Right hindlimb (tissue), 1 donor: Measurements from ENCODE around the gene GPRIN2.
A peak's percentile ranks its signal among the peaks of the same experiment; 100 is the strongest.
"Not testable (repeated sequence)": the region's sequence is repeated elsewhere in the genome, so short reads cannot be mapped to it uniquely, and the experiment has no call there.

Experiments
- DNase-seq: peaks from one replicate; pipeline ENCODE4 v3.0.0-alpha.2; 2018

GPRIN2 gene

DNA sequence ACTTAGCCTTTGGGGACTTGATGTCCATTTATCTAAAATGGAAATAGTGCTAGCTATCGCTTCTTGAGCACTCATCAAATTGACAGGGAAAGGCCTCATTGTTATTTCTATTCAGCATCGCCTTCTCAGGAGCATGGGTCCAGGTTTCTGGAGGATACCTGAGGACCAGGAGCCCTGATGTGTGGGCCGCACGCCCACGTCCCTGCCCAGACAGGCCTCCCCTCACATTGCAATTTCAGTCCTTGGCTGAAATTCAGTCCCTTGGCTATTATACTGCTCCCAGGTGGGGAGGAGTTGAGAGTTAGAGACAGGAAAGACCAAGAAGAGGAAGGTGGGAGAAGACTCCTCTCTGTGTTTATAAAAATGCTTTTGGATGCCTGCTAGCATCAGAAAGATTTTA is 38.9 kb downstream of the GPRIN2 start:
- DNase-seq, result no peak

DNA sequence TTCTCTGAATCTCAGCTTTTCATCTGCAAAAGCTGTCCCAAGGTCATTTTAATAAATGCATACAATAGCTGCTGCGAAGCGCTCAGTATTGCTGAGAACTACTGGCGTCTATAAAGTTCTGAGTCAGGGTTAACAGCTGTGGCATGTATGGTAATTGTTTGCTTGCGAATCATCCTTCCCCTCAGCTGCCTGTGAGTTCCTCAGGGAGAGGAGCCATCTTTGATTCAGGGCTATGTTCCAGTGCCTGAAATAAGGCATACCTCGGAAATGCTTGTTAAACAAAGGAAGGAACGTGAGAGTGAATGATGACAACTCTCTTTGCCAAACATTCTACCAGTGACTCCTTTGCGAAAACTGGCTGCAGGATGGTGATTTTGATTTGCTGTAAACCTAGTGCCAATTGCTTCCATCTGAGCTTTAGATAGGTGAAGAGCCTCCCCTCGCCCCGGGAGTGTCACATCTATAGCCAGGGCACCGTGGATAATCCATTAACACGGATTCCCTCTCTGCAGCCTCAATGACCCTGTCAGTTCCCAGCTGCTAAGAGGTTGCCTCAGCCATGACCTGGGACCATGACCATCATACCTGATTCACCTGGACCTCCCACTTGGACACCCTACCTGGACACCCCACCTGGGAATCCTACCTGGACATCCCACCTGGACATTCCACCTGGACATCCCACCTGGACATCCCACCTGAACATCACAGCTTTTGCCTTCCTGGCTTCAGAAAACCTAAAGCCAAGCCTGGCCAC is 39.6 kb downstream of the GPRIN2 start:
- peak; percentile 59 for DNase-seq

GRCh38 chr10:46515793-46516192 is 40.7 kb downstream of the GPRIN2 start:
- no peak for DNase-seq

DNA sequence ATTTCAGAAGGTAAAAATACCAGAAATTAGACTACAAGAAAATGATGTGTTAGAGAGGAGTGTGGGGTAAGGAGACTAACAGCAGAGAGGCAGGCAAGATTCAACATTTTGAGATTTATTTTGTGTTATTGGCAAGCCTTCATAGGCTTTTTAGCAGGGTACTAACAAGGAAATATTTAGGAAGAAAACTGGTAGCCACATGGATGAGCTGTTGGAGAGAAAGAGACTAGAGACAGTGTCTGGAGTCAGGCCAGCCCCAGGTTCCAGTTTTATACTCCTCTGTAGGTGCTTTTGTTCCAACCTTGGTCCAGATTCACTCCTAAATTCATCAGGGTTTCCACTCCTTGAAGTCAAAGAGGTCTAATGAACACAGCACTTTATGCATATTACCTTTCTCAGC is 41.1 kb downstream of the GPRIN2 start:
- DNase-seq, result no peak

DNA sequence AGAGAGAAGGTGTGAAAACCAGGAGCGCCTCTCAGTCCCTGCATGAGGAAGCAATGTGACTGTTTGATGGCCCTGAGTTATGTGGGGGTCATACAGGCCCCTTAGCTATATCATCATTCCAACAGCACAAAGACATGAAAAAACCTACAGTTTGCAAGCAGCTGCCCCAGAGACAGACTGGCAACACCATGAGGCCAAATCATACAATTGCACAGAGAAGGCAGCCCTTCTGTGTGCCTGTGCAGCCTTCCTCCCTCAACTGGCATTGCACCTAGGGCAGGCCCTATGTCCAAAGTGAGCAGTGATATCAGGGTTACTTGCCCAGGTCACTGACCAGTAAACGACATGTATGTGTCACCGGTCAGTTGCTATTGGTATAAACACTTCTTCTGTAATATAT is 41.6 kb downstream of the GPRIN2 start:
- DNase-seq, result no peak

DNA sequence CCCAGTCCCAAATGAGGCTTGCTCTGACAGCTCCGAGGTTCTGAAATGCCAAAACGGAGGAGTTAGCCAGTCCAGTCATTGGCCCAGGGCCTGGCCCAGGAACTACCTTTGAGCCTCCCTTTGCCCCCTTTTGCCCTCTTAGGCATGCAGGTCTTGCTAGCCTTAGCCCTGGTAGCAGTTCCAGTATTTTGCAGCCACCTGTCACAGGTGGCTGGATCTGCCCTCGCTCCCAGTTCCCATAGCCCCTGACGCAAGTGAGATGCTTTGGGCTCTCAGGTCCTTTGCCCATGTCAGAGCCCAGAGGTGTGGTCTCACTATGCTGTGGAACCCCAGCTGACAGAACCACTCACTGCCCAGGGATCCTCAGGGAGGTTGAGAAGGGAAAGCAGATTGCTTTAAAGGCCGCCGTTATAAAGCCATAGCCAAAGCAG is 42.0 kb downstream of the GPRIN2 start:
- no peak for DNase-seq

- DNase-seq, result not testable (repeated sequence)
Observed at GRCh38 chr10:46513333-46513732, 43.1 kb downstream of the GPRIN2 start.

- DNase-seq, result not testable (repeated sequence)
Observed at GRCh38 chr10:46512725-46513124, 43.7 kb downstream of the GPRIN2 start.

- DNase-seq, result not testable (repeated sequence)
Observed at GRCh38 chr10:46512002-46512401, 44.5 kb downstream of the GPRIN2 start.
